ENCODE measurements around the gene ZNF618.
A peak's percentile ranks its signal among the peaks of the same experiment; 100 is the strongest.

Gene ZNF618

GRCh38 chr9:113934829-113935676 is 58.9 kb downstream of the ZNF618 start:
- DNase-seq: peak; percentile 32

DNA sequence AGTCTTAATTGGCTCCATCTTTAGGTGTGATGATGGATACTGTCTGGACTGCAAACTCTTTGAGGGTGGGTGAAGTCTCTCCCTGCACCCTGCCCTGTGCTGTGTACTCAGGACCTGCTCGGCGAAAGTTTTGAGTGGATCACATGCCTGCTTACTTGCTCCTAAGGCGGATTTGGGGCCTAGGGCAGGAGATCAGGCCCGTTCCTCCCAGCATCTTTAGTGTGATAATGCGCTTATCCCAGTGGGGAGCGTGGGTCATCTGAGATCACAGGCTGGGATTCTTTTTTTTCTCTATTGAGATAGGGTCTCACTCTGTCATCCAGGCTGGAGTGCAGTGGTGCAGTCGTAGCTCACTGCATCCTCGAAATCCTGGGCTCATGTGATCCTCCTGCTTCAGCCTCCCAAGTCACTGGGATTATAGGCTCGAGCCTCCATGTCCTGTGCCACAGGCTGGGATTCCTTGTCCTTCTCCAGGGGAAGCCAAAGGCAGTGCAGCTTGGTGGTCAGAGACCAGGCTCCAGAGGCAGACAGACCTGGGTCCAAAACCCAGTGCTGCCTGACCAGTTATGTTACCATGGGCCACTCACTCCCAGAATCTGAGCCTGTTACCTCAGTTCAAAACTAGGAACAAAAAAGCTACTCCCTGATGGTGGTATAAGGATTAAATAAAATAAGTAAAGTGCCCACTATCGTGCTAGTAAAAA is 59.7 kb downstream of the ZNF618 start:
- peak; percentile 19 for DNase-seq

DNA sequence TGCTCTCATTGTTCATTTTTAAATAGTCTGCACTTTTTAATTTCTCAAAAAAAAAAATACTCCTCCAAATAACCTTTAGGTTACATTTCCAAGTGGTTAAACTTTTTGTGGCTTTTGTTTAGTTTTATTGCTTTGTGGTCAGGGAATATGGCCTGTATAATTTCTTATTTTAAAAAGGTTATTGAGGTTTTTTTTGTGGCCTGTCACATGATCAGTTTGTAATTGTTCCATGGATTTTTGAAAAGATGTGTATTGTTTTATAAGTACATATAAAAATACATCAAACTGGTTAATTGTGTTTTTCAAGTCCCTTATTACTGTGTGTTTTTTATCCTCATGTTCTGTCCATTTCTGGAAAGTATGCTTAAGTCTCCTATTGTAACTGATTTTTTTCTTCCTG is 64.0 kb downstream of the ZNF618 start:
- DNase-seq: no peak

DNA sequence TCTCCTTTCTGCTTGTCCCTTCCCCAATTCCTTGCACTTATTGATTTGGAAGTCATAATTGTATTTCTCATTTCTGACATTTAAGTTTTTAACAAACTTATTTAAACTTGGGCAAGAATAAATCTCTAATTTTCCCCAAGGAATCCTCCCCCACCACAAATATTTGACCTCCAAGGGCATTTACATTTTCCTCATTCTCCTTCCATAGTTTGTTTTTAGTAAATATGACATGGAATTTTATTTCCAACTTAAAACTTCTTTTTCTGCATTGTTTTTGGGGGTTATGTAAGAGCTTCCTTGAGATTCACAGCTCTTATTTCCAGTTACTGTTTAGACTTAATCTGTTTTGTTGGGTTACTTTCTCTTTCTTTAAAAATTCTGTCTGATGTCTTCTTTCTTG is 64.9 kb downstream of the ZNF618 start:
- no peak for DNase-seq

GRCh38 chr9:113941526-113941925 is 65.4 kb downstream of the ZNF618 start:
- DNase-seq: no peak

DNA sequence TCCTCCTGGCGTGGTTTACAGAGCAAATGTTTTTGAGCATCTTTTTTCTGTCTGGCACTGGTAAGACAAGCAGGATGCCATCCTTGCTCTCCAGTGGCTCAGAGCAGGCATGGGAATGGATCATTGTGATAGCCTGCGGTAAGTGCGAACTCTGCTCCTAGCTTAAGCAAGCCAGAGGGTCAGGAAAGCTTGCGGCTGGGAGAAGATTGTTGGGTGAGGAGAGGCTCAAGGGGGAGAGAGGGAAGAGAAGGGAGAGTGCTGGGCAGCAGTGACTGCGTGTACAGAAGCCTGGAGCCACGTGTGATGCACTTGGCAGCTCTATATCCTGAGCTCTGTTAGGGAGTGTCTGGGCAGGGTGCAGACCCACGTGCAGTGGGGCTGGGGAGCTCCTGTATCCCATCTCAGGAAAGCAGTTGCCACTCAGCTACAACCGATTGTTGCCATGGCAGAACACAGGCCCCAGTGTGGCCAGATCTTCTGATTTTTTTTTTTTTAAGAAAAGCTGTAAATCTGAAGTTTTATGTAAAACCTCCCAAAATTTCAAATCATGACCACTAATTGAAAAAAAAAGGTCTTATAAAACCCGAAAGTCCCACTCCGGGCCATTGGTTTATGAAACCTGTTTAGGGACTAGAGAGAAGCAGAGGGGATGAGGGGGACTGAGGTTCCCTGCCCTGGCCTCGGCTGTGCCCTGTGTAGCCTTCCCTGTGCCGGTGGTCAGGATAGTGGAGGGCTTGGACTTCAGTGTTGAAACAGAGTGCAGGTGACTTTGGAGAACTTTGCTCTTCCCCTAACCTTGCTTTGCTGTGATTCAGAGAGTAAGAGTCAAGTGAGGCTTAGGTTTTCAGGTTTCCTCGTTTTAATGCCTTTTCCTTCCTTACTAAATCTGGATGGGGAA is 67.3 kb downstream of the ZNF618 start:
- DNase-seq: peak; percentile 37

- DNase-seq: peak; percentile 19
These were observed 69.7 kb downstream of the ZNF618 start for GRCh38 chr9:113945784-113946183.

- peak; percentile 42 for DNase-seq
These were observed 70.5 kb downstream of the ZNF618 start for GRCh38 chr9:113946496-113947115.

DNA sequence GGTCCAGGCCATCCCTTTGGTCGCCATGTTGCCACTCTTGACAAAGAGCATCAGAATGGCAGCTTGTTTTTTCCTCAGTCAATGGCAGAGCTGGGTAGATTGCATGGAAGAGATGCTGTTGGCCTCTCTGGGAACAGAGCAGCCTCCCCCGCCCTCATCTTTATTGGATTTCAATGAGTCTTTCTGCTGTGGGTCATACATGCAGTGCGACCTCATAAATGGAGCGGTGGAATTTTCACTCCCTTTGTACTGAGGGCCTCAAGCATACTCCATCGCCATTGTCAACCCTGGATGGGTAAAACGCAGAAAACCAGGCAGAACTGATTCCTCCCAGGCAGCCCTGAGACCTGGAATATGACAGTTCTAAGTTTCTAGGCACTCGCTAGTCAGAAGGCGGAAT is 71.8 kb downstream of the ZNF618 start:
- no peak for DNase-seq

DNA sequence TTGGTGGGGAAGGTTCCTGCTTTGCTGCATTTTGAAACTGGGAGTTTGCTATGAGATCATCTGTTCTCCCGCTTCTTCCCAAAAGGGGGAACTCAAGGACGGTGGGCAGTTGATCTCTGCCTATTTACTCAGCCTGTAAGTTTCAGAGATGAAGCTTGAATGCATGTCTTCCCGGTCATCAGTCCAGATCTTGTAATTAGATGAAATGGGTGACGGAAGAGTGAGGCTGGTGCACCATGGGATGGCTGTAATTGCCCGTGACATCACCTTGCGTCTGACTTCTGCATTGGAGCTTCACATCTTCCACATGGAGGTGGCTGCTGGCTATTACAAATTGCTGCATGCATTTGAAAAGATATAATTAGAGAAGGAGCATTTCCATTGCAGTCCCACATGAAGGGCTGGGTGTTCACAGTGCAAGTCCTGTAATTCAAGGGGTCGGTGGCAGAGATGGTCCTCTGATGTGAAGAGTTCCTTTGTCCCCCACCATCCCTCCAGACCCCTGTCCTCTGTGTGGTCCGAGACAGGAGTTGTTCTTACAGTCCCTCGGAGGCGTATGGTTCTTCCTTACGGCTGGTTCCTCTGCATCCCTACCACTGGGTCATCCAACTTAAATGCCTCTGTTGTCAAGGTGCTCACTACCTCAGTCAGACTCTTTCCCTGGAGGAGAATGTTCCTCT is 72.9 kb downstream of the ZNF618 start:
- peak; percentile 26 for DNase-seq

DNA sequence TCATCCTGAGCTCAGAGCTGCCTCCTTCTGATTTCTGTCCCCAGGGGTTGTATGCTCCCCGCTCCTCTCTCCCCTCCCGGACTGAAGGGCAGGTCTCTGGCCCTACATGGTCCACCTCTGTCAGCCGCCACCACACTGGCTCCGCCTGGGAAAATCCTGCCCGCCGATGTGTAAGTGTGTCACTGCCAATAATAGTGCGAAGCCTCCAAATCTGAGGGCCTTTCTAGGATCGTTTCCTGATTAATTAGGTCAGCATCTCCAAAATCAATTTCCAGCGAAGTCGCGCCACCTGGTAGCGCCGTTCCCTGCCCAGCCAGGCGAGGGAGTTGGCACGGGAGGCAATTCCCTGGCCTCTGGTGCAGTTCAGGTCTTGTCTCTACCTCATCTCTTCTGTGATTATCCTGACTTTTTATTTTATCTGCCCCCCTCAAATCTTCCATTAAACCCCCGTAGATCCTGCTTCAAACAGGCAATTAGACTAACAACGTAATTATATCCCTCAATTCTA is 73.5 kb downstream of the ZNF618 start:
- DNase-seq: no peak

DNA sequence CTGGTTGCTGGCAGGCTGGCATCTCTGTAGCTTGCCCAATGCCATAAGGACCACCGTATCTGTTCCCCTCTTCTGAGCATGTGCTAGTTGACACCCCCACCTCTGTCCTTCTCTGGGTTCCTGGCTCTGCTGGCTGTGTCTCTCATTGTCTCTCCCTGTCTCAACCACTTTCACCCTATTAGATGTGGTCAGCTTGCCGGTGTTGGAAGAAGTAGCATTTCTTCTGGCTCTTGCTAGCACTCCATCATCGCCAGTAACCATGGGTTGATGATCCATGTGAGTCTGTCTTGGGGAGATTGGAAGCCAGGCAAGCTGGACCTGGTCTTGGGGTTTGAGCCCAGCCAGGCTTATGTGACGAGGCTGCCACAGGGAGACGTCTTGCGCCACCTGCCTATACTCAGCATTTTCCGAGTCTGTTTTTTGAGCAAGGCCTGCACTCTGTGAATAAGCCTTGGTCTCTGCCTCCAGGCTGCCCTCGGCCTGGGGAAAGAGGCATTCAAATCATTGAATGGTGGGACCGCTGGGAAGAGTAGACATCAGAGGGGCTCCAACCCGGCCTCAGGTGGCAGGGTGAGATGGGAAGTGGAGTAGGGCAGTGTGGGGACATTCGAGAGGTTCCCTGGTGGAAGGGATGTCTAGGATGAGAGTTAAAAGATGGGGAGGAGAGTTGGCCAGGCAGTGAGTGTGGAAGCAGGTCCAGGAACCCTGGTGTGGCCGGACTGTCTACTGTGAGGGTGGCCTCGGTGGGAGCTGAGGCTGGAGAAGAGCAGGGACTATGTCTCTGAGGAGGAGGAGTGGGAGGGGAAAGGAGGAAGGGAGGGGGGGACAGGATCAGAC is 74.3 kb downstream of the ZNF618 start:
- peak; percentile 38 for DNase-seq

GRCh38 chr9:113951032-113951372 is 74.9 kb downstream of the ZNF618 start:
- DNase-seq: no peak

DNA sequence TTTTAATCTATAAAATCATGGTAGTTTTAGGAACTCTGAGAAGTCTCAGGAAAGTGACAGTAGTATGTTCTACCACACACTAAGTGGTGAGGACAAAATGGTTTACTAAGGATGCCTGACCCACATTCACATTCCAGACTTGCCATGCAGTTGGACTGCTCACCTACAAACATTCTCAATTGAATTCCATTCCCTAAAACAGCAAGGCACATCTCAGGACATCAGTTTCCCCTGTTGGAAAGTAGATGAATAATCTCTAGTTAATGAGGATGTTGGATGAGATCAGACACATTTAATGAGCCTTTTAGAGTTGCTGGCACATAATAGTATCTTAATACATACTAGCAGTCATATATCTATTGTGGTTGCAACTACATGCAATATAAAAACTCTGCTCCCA is 76.6 kb downstream of the ZNF618 start:
- no peak for DNase-seq

DNA sequence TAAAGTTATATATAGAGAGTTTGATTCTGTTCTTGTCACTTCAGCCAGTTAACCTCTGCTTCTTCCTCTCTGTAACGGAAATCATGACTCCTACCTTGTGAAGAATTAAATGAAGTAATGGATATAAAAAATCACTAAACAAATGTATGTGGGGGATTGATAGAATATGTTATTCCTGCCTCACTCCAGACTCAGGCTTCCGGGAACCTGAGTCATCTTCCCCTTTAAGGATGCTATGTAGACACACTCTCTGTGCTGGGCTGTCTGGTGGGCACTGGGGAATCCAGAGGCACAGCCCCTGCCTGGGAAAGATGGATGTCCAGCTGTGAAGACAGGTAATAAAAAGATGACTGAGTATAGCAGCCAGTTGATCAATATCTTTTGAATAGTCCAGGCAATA is 77.4 kb downstream of the ZNF618 start:
- peak; percentile 7 for DNase-seq

DNA sequence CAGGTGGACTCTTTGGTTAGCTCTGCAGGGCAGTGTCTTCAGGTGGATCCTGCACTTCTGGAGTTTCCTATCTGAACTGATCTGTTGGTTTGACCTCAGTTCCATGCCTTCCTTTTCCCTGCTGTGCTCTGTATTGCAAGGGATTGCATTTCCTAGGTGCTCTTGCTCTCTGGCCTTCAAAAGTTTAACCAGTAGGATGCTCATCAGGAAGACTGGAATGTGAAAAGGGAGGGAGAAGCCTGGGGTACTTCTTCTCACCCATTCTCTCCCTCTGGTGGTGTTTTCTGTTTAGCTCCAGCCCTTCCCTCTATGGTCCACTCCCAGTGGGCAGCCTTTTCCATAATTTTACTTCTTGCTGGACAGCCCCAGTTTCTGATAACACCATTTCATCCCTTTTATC is 78.5 kb downstream of the ZNF618 start:
- DNase-seq: no peak

DNA sequence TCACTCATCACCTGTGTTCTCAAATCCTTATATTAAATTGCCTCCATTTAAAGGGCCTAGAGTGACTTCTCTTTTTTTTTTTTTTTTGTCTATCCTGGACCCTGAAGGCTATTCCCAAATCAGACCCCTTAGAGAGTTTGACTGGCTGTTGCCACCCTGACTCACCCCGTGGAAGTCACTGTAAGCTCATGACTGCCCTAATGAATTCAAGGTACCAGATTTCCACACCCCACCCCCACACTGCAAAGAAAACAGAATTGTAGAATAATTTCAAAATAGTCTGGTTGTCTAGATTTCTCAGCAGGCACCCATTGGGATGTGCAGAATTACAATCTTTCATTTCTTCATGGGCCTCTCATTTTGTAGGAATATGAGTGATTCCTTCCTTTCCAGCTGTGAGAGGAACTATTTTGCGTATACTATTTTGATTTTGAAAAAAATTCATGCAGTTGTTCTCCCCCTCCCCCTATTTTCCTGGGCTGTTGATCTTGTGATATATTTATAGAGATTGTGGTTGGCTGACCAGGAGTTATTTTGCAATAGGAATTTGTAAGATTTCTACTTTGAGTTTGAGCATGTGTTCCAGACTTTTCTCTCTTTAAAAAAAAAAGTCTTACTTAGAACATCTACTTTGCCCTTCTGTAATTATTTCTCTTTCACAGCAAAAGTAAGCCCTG is 79.1 kb downstream of the ZNF618 start:
- no peak for DNase-seq

DNA sequence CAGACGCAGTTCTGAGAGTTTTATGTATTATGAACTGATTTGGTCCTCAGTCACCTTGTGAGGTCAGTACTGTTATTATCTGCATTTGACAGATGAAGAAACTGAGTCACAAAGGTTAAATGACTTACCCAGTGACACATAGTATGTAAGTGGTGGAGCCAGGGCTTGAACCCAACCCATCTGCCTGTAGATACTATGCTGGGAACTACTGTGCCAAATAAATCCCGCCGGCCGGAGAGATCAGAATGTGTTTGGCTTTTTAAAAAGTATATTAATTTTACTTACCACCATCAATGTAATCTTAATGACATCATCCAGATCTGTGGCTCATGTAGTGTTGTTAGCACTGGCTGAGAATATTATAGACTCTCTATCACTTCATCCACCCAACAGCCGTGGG is 80.8 kb downstream of the ZNF618 start:
- no peak for DNase-seq

GRCh38 chr9:113957351-113957750 is 81.2 kb downstream of the ZNF618 start:
- DNase-seq: no peak

DNA sequence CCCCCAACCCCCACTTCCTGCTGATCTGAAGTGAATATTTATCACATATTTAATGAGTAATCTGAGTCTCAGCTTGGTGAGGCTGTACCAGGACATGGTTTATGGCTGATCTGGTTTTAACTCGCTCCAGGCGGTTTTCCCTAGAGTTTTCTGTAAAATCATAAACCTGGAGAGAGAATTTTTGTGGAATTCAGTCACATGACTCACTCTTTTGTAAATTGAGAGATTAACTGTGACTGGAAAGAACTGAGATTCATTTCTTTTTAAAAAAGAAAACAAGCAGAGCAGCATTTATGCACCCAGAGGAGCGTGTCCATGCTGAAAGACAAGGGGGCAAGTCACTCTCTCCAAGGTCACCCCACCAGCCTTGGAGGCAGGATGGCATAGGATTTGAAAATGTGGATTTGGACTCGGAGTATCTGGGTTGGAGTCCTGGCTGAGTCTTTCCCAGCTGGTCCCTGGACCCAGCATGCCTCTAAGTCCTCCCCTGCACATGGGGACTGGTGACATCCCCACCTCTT is 81.8 kb downstream of the ZNF618 start:
- DNase-seq: no peak

Measured in activated CD8-positive, alpha-beta memory T cell treated with anti-CD3 and anti-CD28 coated beads for 24 hours (primary cell).